ENCODE results near the gene CFAP20DC.
A peak's percentile ranks its signal among the peaks of the same experiment; 100 is the strongest.
"Not testable (repeated sequence)": the region's sequence is repeated elsewhere in the genome, so short reads cannot be mapped to it uniquely, and the experiment has no call there.

The CFAP20DC gene

GRCh38 chr3:58711871-58712270, 338.0 kb downstream of the CFAP20DC start:
- Histone ChIP-seq H3K4me3 (ENCODE audit: control insufficient read depth in 1 of 7, extremely low read depth in 1 of 7, insufficient read depth in 4 of 7, low read depth in 2 of 7, low read length in 6 of 7) (no peak overlapping the region), H3K27me3 (replicated peaks in 2 of 5; ENCODE audit: control insufficient read depth in 4 of 5, insufficient read depth in 5 of 5, low read length in 4 of 5) (no peaks in the 10 kb centered on the region), H3K4me1 (ENCODE audit: control extremely low read depth in 1 of 4, control insufficient read depth in 4 of 4, insufficient read depth in 4 of 4, low read length in 3 of 4) (peaks cover 0 to 2% (median 0%) of the 10 kb centered on the region in 4 experiments), H3K36me3 (ENCODE audit: control insufficient read depth in 4 of 4, insufficient read depth in 4 of 4, low read length in 3 of 4) (no peaks in the 10 kb centered on the region), H3K27ac (ENCODE audit: insufficient read depth in 1 of 2, low read depth in 1 of 2, low read length in 2 of 2, poor library complexity in 1 of 2, severe bottlenecking in 2 of 2) (no peak overlapping the region), H3K9me3 (ENCODE audit: control extremely low read depth in 1 of 5, control insufficient read depth in 4 of 5, insufficient read depth in 2 of 5, low read depth in 1 of 5, low read length in 4 of 5) (peaks cover 0 to 5% (median 0%) of the 10 kb centered on the region in 5 experiments)
- 97% methylated on average over 6 of the region's 8 CpGs for WGBS (ENCODE audit: insufficient coverage)
- DNase-seq: no peak
- ChIA-PET POLR2A (no interaction called here), CTCF (no interaction called here)

- H3K4me1 ChIP-seq (ENCODE audit: control extremely low read depth in 1 of 4, control insufficient read depth in 4 of 4, insufficient read depth in 4 of 4, low read length in 3 of 4): peaks cover 2 to 12% (median 4%) of the 10 kb centered on the region in 4 experiments
- H3K36me3 ChIP-seq (ENCODE audit: control insufficient read depth in 4 of 4, insufficient read depth in 4 of 4, low read length in 3 of 4); H3K27ac ChIP-seq (ENCODE audit: insufficient read depth in 1 of 2, low read depth in 1 of 2, low read length in 2 of 2, poor library complexity in 1 of 2, severe bottlenecking in 2 of 2); DNase-seq; H3K27me3 ChIP-seq (replicated peaks in 2 of 5; ENCODE audit: control insufficient read depth in 4 of 5, insufficient read depth in 5 of 5, low read length in 4 of 5); H3K9me3 ChIP-seq (ENCODE audit: control extremely low read depth in 1 of 5, control insufficient read depth in 4 of 5, insufficient read depth in 2 of 5, low read depth in 1 of 5, low read length in 4 of 5); H3K4me3 ChIP-seq (ENCODE audit: control insufficient read depth in 1 of 7, extremely low read depth in 1 of 7, insufficient read depth in 4 of 7, low read depth in 2 of 7, low read length in 6 of 7); CTCF ChIA-PET; POLR2A ChIA-PET: not testable (repeated sequence)
- WGBS (ENCODE audit: insufficient coverage): 87% methylated on average over 3 of the region's 3 CpGs
Measured at GRCh38 chr3:58708983-58709382, 340.8 kb downstream of the CFAP20DC start.

- no peaks in the 10 kb centered on the region for H3K27me3 ChIP-seq (replicated peaks in 2 of 5; ENCODE audit: control insufficient read depth in 4 of 5, insufficient read depth in 5 of 5, low read length in 4 of 5)
- no peak overlapping the region for H3K27ac ChIP-seq (ENCODE audit: insufficient read depth in 1 of 2, low read depth in 1 of 2, low read length in 2 of 2, poor library complexity in 1 of 2, severe bottlenecking in 2 of 2)
- H3K36me3 ChIP-seq (ENCODE audit: control insufficient read depth in 4 of 4, insufficient read depth in 4 of 4, low read length in 3 of 4): no peaks in the 10 kb centered on the region
- ChIA-PET CTCF (no interaction called here), POLR2A (no interaction called here)
- no peak for DNase-seq
- no peaks in the 10 kb centered on the region for H3K9me3 ChIP-seq (ENCODE audit: control extremely low read depth in 1 of 5, control insufficient read depth in 4 of 5, insufficient read depth in 2 of 5, low read depth in 1 of 5, low read length in 4 of 5)
- H3K4me1 ChIP-seq (ENCODE audit: control extremely low read depth in 1 of 4, control insufficient read depth in 4 of 4, insufficient read depth in 4 of 4, low read length in 3 of 4): peaks cover 2 to 12% (median 4%) of the 10 kb centered on the region in 4 experiments
- 90% methylated on average over 1 of the region's 3 CpGs for WGBS (ENCODE audit: insufficient coverage)
- no peak overlapping the region for H3K4me3 ChIP-seq (ENCODE audit: control insufficient read depth in 1 of 7, extremely low read depth in 1 of 7, insufficient read depth in 4 of 7, low read depth in 2 of 7, low read length in 6 of 7)
Measured at GRCh38 chr3:58708116-58708791, 341.6 kb downstream of the CFAP20DC start.

- Histone ChIP-seq H3K27me3 (replicated peaks in 2 of 5; ENCODE audit: control insufficient read depth in 4 of 5, insufficient read depth in 5 of 5, low read length in 4 of 5) (no peaks in the 10 kb centered on the region), H3K4me3 (ENCODE audit: control insufficient read depth in 1 of 7, extremely low read depth in 1 of 7, insufficient read depth in 4 of 7, low read depth in 2 of 7, low read length in 6 of 7) (no peak overlapping the region), H3K9me3 (ENCODE audit: control extremely low read depth in 1 of 5, control insufficient read depth in 4 of 5, insufficient read depth in 2 of 5, low read depth in 1 of 5, low read length in 4 of 5) (no peaks in the 10 kb centered on the region), H3K27ac (ENCODE audit: insufficient read depth in 1 of 2, low read depth in 1 of 2, low read length in 2 of 2, poor library complexity in 1 of 2, severe bottlenecking in 2 of 2) (no peak overlapping the region), H3K4me1 (ENCODE audit: control extremely low read depth in 1 of 4, control insufficient read depth in 4 of 4, insufficient read depth in 4 of 4, low read length in 3 of 4) (peaks cover 2 to 12% (median 4%) of the 10 kb centered on the region in 4 experiments), H3K36me3 (ENCODE audit: control insufficient read depth in 4 of 4, insufficient read depth in 4 of 4, low read length in 3 of 4) (no peaks in the 10 kb centered on the region)
- ChIA-PET POLR2A (no interaction called here), CTCF (no interaction called here)
- 85% methylated on average over 3 of the region's 3 CpGs for WGBS (ENCODE audit: insufficient coverage)
- DNase-seq: no peak
Measured at GRCh38 chr3:58707390-58707930, 342.4 kb downstream of the CFAP20DC start.

- Histone ChIP-seq H3K27ac (ENCODE audit: insufficient read depth in 1 of 2, low read depth in 1 of 2, low read length in 2 of 2, poor library complexity in 1 of 2, severe bottlenecking in 2 of 2) (no peak overlapping the region), H3K4me3 (ENCODE audit: control insufficient read depth in 1 of 7, extremely low read depth in 1 of 7, insufficient read depth in 4 of 7, low read depth in 2 of 7, low read length in 6 of 7) (no peak overlapping the region), H3K9me3 (ENCODE audit: control extremely low read depth in 1 of 5, control insufficient read depth in 4 of 5, insufficient read depth in 2 of 5, low read depth in 1 of 5, low read length in 4 of 5) (no peaks in the 10 kb centered on the region), H3K4me1 (ENCODE audit: control extremely low read depth in 1 of 4, control insufficient read depth in 4 of 4, insufficient read depth in 4 of 4, low read length in 3 of 4) (peaks cover 2 to 12% (median 4%) of the 10 kb centered on the region in 4 experiments), H3K36me3 (ENCODE audit: control insufficient read depth in 4 of 4, insufficient read depth in 4 of 4, low read length in 3 of 4) (no peaks in the 10 kb centered on the region), H3K27me3 (replicated peaks in 2 of 5; ENCODE audit: control insufficient read depth in 4 of 5, insufficient read depth in 5 of 5, low read length in 4 of 5) (no peaks in the 10 kb centered on the region)
- CTCF ChIA-PET: no interaction called here
- POLR2A ChIA-PET: no interaction called here
- DNase-seq: no peak
- 100% methylated on average over 1 of the region's 2 CpGs for WGBS (ENCODE audit: insufficient coverage)
Measured at GRCh38 chr3:58706395-58707167, 343.2 kb downstream of the CFAP20DC start.

- ChIA-PET POLR2A (no interaction called here), CTCF (no interaction called here)
- H3K4me1 ChIP-seq (ENCODE audit: control extremely low read depth in 1 of 4, control insufficient read depth in 4 of 4, insufficient read depth in 4 of 4, low read length in 3 of 4): peaks cover 2 to 12% (median 4%) of the 10 kb centered on the region in 4 experiments
- peak in 2 of 3 donors; percentile 36 for DNase-seq
- H3K9me3 ChIP-seq (ENCODE audit: control extremely low read depth in 1 of 5, control insufficient read depth in 4 of 5, insufficient read depth in 2 of 5, low read depth in 1 of 5, low read length in 4 of 5): no peaks in the 10 kb centered on the region
- H3K27me3 ChIP-seq (replicated peaks in 2 of 5; ENCODE audit: control insufficient read depth in 4 of 5, insufficient read depth in 5 of 5, low read length in 4 of 5): no peaks in the 10 kb centered on the region
- no peaks in the 10 kb centered on the region for H3K36me3 ChIP-seq (ENCODE audit: control insufficient read depth in 4 of 4, insufficient read depth in 4 of 4, low read length in 3 of 4)
- 57% methylated on average over 1 of the region's 2 CpGs for WGBS (ENCODE audit: insufficient coverage)
- no peak overlapping the region for H3K27ac ChIP-seq (ENCODE audit: insufficient read depth in 1 of 2, low read depth in 1 of 2, low read length in 2 of 2, poor library complexity in 1 of 2, severe bottlenecking in 2 of 2)
- no peak overlapping the region for H3K4me3 ChIP-seq (ENCODE audit: control insufficient read depth in 1 of 7, extremely low read depth in 1 of 7, insufficient read depth in 4 of 7, low read depth in 2 of 7, low read length in 6 of 7)
Measured at GRCh38 chr3:58704745-58705144, 345.1 kb downstream of the CFAP20DC start.

GRCh38 chr3:58704304-58704703, 345.5 kb downstream of the CFAP20DC start:
- H3K4me3 ChIP-seq (ENCODE audit: control insufficient read depth in 1 of 7, extremely low read depth in 1 of 7, insufficient read depth in 4 of 7, low read depth in 2 of 7, low read length in 6 of 7); H3K27ac ChIP-seq (ENCODE audit: insufficient read depth in 1 of 2, low read depth in 1 of 2, low read length in 2 of 2, poor library complexity in 1 of 2, severe bottlenecking in 2 of 2); H3K27me3 ChIP-seq (replicated peaks in 2 of 5; ENCODE audit: control insufficient read depth in 4 of 5, insufficient read depth in 5 of 5, low read length in 4 of 5); POLR2A ChIA-PET; H3K36me3 ChIP-seq (ENCODE audit: control insufficient read depth in 4 of 4, insufficient read depth in 4 of 4, low read length in 3 of 4); H3K9me3 ChIP-seq (ENCODE audit: control extremely low read depth in 1 of 5, control insufficient read depth in 4 of 5, insufficient read depth in 2 of 5, low read depth in 1 of 5, low read length in 4 of 5); DNase-seq: not testable (repeated sequence)
- peaks cover 2 to 12% (median 4%) of the 10 kb centered on the region in 4 experiments for H3K4me1 ChIP-seq (ENCODE audit: control extremely low read depth in 1 of 4, control insufficient read depth in 4 of 4, insufficient read depth in 4 of 4, low read length in 3 of 4)
- CTCF ChIA-PET: interaction anchor here (1.1 kb wide), 1 partner anchor 10 kb away, joined by 4 read pairs; no protein-coding TSS in a partner anchor
- no CpG with 5 or more reads among the region's 2 CpGs for WGBS (ENCODE audit: insufficient coverage)

All from common myeloid progenitor, CD34-positive (primary cell).